Measurements from ENCODE around the gene NDUFA5.
A peak's percentile ranks its signal among the peaks of the same experiment; 100 is the strongest.

DNA sequence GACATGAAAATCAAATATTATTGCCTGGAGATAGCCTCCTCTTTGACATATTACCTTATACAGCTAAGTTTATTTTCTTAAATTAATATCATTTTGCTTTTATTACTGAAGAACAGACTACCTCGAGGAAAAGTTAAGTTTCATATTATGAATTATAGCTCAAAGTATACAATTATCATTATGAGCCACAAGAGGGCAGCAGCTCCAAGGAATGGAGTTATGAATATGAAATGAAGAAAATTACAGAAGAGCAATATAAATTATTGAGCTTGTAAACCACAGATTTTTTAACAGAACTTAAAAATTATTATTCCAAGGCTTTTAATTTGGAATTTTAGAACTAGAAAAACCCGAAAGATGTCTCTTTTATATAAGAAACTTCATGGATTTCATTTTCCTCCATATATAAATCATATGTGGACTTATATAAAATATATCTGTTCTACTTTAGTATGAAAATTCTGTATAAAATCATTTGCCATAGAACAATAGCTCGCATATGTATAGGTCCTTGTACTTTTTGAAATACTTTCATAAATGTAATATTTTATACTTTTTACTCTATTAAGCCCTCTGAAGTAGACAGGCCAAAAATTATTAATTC is 63.3 kb downstream of the NDUFA5 start:
- no peak for TF ChIP-seq POLR2A (IDR thresholded peaks at IDR 0.05; ENCODE audit: extremely low read depth, insufficient read length)
- TF ChIP-seq CTCF (IDR thresholded peaks at IDR 0.05; ENCODE audit: low read depth, low read length): peak; percentile 66
- TF ChIP-seq, protein P1, sequence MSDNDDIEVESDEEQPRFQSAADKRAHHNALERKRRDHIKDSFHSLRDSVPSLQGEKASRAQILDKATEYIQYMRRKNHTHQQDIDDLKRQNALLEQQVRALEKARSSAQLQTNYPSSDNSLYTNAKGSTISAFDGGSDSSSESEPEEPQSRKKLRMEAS (IDR thresholded peaks at IDR 0.05; ENCODE audit: low read depth, low read length): no peak

All from NB4 (cell line).